ENCODE measurements around the gene CFAP20DC. TPM values are rescaled to one million over a fixed set of nuclear protein-coding genes. Genes with fewer than 3 reads are reported as not detected.

CFAP20DC gene
- total and polyA plus RNA-seq, 2 of the 8 experiments (the other 6 are each of a cell fraction or from before 2014, with no cell fraction given), result 2.2 to 2.8 TPM

GRCh38 chr3:58696093-58696492, 353.7 kb downstream of the CFAP20DC start:
- no peaks in the 10 kb centered on the region for H3K27me3 ChIP-seq (replicated peaks in 1 of 4; ENCODE audit: control insufficient read depth in 3 of 4, extremely low read depth in 1 of 4, insufficient read depth in 3 of 4, low read length in 3 of 4)
- no peak overlapping the region for H3K27ac ChIP-seq (ENCODE audit: low read depth, low read length)
- TF ChIP-seq SP2 (IDR thresholded peaks at IDR 0.05; ENCODE audit: low read length) (no peak), BCL11A (IDR thresholded peaks at IDR 0.05; ENCODE audit: low read depth in 2 of 2, low read length in 2 of 2) (no peak), POU5F1 (IDR thresholded peaks at IDR 0.05; ENCODE audit: low read depth, low read length) (no peak), HDAC6 (IDR thresholded peaks at IDR 0.05; ENCODE audit: low read depth, low read length) (no peak), EP300 (IDR thresholded peaks at IDR 0.05; ENCODE audit: borderline replicate concordance in 1 of 2, low read depth in 2 of 2, low read length in 2 of 2) (no peak), YY1 (IDR thresholded peaks at IDR 0.05; ENCODE audit: low read depth, low read length) (no peak), SIN3A (conservative IDR thresholded peaks at IDR 0.05 in 1 of 2, IDR thresholded peaks at IDR 0.05 in 1 of 2; ENCODE audit: low read depth in 1 of 2, low read length in 2 of 2) (no peak), EZH2 (IDR thresholded peaks at IDR 0.05; ENCODE audit: low read depth, low read length, severe bottlenecking) (no peak), KDM4A (IDR thresholded peaks at IDR 0.05; ENCODE audit: low read depth, low read length, severe bottlenecking) (no peak), POLR2AphosphoS5 (IDR thresholded peaks at IDR 0.05; ENCODE audit: low read depth, low read length) (no peak), USF2 (IDR thresholded peaks at IDR 0.05; ENCODE audit: low read length) (no peak), TCF12 (IDR thresholded peaks at IDR 0.05; ENCODE audit: low read depth, low read length) (no peak), CTBP2 (IDR thresholded peaks at IDR 0.05; ENCODE audit: borderline replicate concordance, insufficient read depth, insufficient read length, low read length) (no peak)

More at GRCh38 chr3:58696093-58696492, 353.7 kb downstream of the CFAP20DC start:
- Histone ChIP-seq H3K4me3 (ENCODE audit: extremely low read depth in 1 of 4, insufficient read depth in 2 of 4, low read depth in 3 of 4, low read length in 4 of 4) (no peak overlapping the region), H4K20me1 (replicated peaks in 1 of 2; ENCODE audit: control insufficient read depth in 1 of 2, insufficient read depth in 2 of 2, low read length in 2 of 2) (no peaks in the 10 kb centered on the region), H4K5ac (ENCODE audit: insufficient read length, low read depth, low read length) (no peak overlapping the region), H3K23ac (ENCODE audit: insufficient read length) (no peak overlapping the region), H2BK120ac (replicated peaks; ENCODE audit: low read depth, low read length) (no peak overlapping the region), H3K4me2 (ENCODE audit: insufficient read depth in 1 of 2, low read depth in 2 of 2, low read length in 2 of 2) (no peak overlapping the region), H2BK12ac (ENCODE audit: low read depth, low read length) (no peak overlapping the region), H4K91ac (replicated peaks; ENCODE audit: insufficient read length, low read length) (no peak overlapping the region), H3K14ac (ENCODE audit: insufficient read length) (no peak overlapping the region), H2BK15ac (ENCODE audit: low read length) (no peak overlapping the region), H2BK5ac (ENCODE audit: low read depth, low read length) (no peak overlapping the region), H3K4ac (replicated peaks; ENCODE audit: insufficient read length, low read depth, low read length) (no peak overlapping the region), H3K79me2 (ENCODE audit: control insufficient read depth in 1 of 2, insufficient read depth in 2 of 2, low read length in 2 of 2) (no peaks in the 10 kb centered on the region), H3K9ac (replicated peaks in 1 of 4; ENCODE audit: extremely low read depth in 1 of 4, low read depth in 3 of 4, low read length in 3 of 4) (no peak overlapping the region), H2BK20ac (ENCODE audit: low read length) (no peak overlapping the region), H3K36me3 (ENCODE audit: control insufficient read depth in 2 of 4, insufficient read depth in 4 of 4, low read length in 3 of 4) (no peaks in the 10 kb centered on the region), H4K8ac (ENCODE audit: extremely low read depth, insufficient read depth, low read length) (no peak overlapping the region), H2AFZ (ENCODE audit: low read length) (no peak overlapping the region), H3K56ac (replicated peaks; ENCODE audit: insufficient read length, low read depth, low read length) (no peak overlapping the region), H3K9me3 (ENCODE audit: insufficient read depth in 2 of 2, low read depth in 1 of 2, low read length in 1 of 2) (peaks cover 16 to 22% of the 10 kb centered on the region in 2 experiments), H3K23me2 (ENCODE audit: low read depth, low read length) (no peaks in the 10 kb centered on the region), H3K18ac (ENCODE audit: extremely low read depth, low read length) (no peak overlapping the region), H3K79me1 (ENCODE audit: low read depth, low read length) (no peaks in the 10 kb centered on the region), H3K4me1 (replicated peaks in 1 of 4; ENCODE audit: control insufficient read depth in 3 of 4, insufficient read depth in 4 of 4, low read length in 3 of 4) (no peaks in the 10 kb centered on the region), H2AK5ac (ENCODE audit: low read depth, low read length) (no peak overlapping the region)
- FAIRE-seq (no peak), DNase-seq (ENCODE audit: low read depth in 1 of 2, low spot score in 2 of 2) (no peak)
- CTCF ChIA-PET (ENCODE audit: partially characterized antibody), result interaction anchor here (1.1 to 2.0 kb wide), 2 partner anchors 127 to 128 kb away, joined by 4 read pairs; no protein-coding TSS in a partner anchor
- POLR2A ChIA-PET (ENCODE audit: partially characterized antibody), result no interaction called here
- 55% methylated on average over 1 of the region's 1 CpG; no CpG with 5 or more reads in 1 of the 2 experiments for WGBS, 2 experiments (ENCODE audit: extremely low coverage in 1 of 2, insufficient coverage in 1 of 2, insufficient read length in 1 of 2, insufficient replicate concordance in 2 of 2, low coverage in 1 of 2, low lambda C conversion rate in 2 of 2, missing lambda C conversion rate in 1 of 2)

Measured in H1 (cell line).